ENCODE measurements around the gene GMPR2.
A peak's percentile ranks its signal among the peaks of the same experiment; 100 is the strongest.

GMPR2 gene

DNA sequence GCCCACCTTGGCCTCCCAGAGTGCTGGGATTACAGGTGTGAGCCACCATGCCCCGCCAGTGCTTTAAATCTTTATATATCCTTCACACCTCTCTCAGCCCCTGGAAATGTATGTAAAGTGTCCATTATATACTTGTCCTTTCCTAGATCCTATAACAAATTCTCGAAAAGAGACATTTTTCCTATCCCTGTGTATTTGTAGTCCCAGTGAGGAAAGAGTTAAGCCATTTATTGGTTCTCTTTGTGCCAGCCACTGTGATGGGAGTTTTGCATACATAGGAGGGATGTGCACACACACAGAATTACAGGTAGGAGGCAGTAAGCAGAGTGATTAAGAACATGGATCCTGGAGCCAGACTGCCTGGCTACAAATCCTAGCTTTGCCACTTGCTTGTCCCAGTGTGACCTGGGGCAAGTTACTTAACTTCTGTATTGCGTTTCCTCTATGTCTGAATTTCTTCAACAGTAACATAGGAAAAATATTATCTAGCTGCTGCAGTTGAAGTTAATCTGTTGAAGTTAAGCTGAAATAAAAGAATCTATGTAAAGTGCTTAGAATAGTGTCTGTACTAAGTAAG lies 40.8 kb downstream of the GMPR2 start:
- no peak for TF ChIP-seq CTCF (IDR thresholded peaks at IDR 0.05; ENCODE audit: control insufficient read depth, insufficient read depth, low read depth, low read length, missing control alignments)

DNA sequence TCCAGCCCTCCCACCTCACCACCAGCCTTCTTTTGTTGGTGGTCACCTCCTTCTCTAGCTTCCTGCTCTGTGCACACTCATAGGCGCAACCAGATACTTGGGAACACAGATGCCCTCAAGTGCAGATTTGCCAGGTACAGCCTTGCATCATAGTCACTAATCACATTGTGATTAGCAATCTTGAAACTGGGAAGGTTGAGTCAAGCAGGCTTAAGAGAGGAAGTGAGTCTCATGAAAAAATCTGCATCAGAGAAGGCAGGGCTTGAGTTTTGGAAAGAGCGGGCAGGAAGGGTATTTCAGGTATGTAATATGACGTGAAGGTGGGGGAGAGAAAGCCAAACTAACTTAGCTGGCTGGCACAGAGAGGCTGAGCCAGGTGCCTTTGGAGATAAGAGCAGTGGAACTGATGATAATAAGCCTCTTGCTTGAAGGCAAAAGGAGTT lies 41.4 kb downstream of the GMPR2 start:
- no peak overlapping the region for H3K4me3 ChIP-seq (ENCODE audit: control insufficient read depth, low read depth, low read length)
- no peak for TF ChIP-seq CTCF (IDR thresholded peaks at IDR 0.05; ENCODE audit: control insufficient read depth, insufficient read depth, low read depth, low read length, missing control alignments)
- DNase-seq (ENCODE audit: low read depth), result no peak

More for the DNA sequence above, 40.8 kb downstream of the GMPR2 start:
- H3K4me3 ChIP-seq (ENCODE audit: control insufficient read depth, low read depth, low read length), result no peak overlapping the region
- no peak for DNase-seq (ENCODE audit: low read depth)

GRCh38 chr14:24277071-24277470 lies 44.3 kb downstream of the GMPR2 start:
- no peak for TF ChIP-seq CTCF (IDR thresholded peaks at IDR 0.05; ENCODE audit: control insufficient read depth, insufficient read depth, low read depth, low read length, missing control alignments)
- H3K4me3 ChIP-seq (ENCODE audit: control insufficient read depth, low read depth, low read length), result no peak overlapping the region
- no peak for DNase-seq (ENCODE audit: low read depth)

- DNase-seq (ENCODE audit: low read depth), result no peak
- H3K4me3 ChIP-seq (ENCODE audit: control insufficient read depth, low read depth, low read length), result no peak overlapping the region
- TF ChIP-seq CTCF (IDR thresholded peaks at IDR 0.05; ENCODE audit: control insufficient read depth, insufficient read depth, low read depth, low read length, missing control alignments), result no peak
Measured at GRCh38 chr14:24277606-24278321, 45.0 kb downstream of the GMPR2 start.

DNA sequence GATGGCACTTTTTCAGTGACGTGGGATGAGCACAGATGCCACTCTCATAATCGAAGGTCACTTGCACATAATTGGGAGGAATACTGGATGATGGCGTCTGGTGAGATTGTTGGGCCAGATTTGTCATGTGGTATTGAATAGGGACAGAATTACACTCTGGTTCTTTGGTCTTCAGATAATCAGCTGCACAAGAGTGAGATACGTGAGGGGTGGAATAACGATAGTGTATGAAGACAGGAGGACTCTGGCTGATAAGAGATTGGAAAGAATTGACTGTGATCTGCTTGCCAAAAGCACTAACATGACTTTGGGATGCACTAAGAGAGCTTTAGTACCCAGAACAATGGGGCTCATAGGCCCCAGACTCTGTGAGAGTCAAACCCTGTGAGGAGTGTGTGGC lies 45.7 kb downstream of the GMPR2 start:
- no peak for DNase-seq (ENCODE audit: low read depth)
- H3K4me3 ChIP-seq (ENCODE audit: control insufficient read depth, low read depth, low read length), result no peak overlapping the region
- TF ChIP-seq CTCF (IDR thresholded peaks at IDR 0.05; ENCODE audit: control insufficient read depth, insufficient read depth, low read depth, low read length, missing control alignments), result no peak

DNA sequence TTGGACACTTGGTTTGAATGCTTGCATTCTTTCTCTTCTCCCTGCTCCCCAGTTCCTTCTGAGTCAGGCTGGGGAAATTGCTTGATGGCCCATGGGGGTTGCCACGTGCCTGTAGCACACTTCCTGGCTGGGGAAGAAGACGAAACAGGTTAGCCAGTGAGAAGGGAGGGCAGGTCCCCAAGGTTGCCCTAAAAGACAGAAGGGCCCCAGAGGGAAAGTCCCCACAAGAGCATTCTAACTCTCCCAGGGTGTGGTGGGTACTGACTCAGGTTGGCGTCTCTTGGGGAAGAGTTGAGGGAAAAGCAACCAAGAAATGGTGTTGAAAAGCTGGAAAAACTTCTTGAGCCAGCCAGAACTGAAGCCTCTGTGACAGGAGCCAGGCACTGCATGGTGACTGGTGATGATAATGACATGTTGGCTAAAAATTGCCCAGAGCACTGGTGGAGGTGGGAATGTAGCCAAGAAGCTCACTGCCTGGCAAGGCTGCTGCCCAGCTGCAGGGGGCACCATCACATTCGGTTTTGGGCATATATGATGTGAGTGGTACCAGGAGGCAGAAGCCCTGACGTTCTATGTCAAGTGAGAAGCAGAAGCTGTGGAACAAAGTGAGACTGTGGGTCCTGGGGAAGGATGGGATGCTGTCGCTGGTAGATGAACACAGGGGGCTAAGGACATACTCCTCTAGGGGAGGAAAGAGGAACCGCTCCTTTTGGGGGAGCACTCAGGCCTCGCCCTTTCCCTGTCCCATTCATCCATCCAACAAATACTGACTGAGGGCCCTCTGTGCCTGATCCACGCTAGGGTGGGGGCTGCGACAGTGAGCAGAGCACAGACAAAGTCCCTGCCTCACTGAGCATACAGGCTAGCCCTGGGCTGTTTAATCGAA lies 46.8 kb downstream of the GMPR2 start:
- DNase-seq (ENCODE audit: low read depth), result no peak
- TF ChIP-seq CTCF (IDR thresholded peaks at IDR 0.05; ENCODE audit: control insufficient read depth, insufficient read depth, low read depth, low read length, missing control alignments), result peak; percentile 17
- H3K4me3 ChIP-seq (ENCODE audit: control insufficient read depth, low read depth, low read length), result no peak overlapping the region

All from AG09309 (cell line).